Activated T-helper 2 cell treated with anti-CD3 and anti-CD28 coated beads, Interferon-gamma antibody, Interleukin-2, Interleukin-4, amounts not matched to agents 10 μg/mL and 5 μg/mL and 100 μg/mL, durations not matched to agents 14 hours and 24 hours and 36 hours (primary cell): Measurements from ENCODE around the gene CFAP57. TPM values are rescaled to one million over a fixed set of nuclear protein-coding genes. Genes with fewer than 3 reads are reported as not detected.
A peak's percentile ranks its signal among the peaks of the same experiment; 100 is the strongest.

Experiments
- DNase-seq: peaks from one replicate; pipeline ENCODE4 v3.0.0; 2021; ENCODE audit warnings: low spot score
- H3K27ac Mint-ChIP-seq: one replicate; pipeline ENCODE4 v1.8.0; 2021; ENCODE audit warnings: mixed read lengths
- H3K27me3 Mint-ChIP-seq: one replicate; pipeline ENCODE4 v1.8.0; 2021; ENCODE audit warnings: low read depth, mixed read lengths
- H3K36me3 Mint-ChIP-seq: one replicate; pipeline ENCODE4 v1.8.0; 2021; ENCODE audit warnings: low read depth, mixed read lengths
- H3K4me1 Mint-ChIP-seq: one replicate; pipeline ENCODE4 v1.8.0; 2021; ENCODE audit warnings: low read depth, mixed read lengths
- H3K4me3 Mint-ChIP-seq: one replicate; pipeline ENCODE4 v1.8.0; 2021; ENCODE audit warnings: low read depth, mild to moderate bottlenecking, moderate library complexity, mixed read lengths
- H3K9me3 Mint-ChIP-seq: one replicate; pipeline ENCODE4 v1.8.0; 2021; ENCODE audit warnings: mixed read lengths
- intact Hi-C: fragments of 100-400 bp; cut with micrococcal nuclease; formaldehyde crosslinking; loops from one replicate; pipeline ENCODE4 v1.15.1; 2023
- total RNA-seq: library from RNA; stranded (reverse); gene quantifications from 2 replicates; pipeline ENCODE4 v1.2.3, GENCODE V29; 2022

Gene CFAP57
- total RNA-seq, 1 donor from 2014 or later = 0.11 TPM

DNA sequence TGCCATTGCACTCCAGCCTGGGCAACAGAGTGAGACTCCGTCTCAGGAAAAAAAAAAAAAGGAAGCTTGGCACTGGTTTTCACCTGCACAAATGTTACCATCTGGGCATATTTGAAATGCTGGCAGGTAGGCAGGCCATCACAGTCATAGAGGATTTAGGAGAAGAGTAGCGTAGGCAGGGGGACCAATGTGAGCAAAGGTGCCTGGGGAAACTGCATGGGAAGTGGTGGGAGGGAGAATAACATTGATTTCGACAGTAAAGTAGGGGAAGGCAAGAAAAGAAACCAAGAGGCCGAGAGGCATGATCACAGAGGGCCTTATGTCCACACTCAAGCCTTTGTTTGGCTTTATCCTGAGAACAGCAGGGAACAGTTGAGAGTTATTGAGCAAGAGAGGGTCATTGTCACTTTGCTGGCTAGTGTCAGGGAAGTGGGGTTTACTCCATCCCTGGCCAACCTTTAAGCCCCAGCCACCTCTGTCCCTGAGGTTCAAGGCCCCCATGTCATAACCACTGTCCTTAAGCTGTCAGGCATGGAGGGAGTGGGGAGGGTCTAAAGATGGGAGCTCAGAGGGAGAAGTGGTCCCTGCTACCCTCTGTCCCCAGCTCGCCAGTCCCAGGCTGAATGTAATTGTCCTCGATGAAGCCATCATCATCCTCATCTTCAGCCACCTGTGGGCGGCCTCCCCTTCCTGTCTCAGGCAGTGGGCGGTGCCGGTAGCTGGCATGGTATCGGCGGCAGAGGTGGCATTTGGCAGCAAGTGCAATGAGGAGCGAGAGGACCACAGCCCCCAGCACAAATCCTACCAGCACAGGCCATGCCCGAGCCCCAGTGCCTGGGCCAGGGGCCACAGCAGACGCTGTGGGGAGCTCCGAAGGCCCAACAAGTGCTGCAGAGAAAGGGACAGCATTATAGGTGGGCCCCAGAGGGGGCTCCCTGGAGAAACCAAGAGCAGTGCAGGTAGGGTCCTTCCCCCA is 110.4 kb downstream of the CFAP57 start:
- peaks cover 3% of the 10 kb centered on the region for H3K27me3 Mint-ChIP-seq

DNA sequence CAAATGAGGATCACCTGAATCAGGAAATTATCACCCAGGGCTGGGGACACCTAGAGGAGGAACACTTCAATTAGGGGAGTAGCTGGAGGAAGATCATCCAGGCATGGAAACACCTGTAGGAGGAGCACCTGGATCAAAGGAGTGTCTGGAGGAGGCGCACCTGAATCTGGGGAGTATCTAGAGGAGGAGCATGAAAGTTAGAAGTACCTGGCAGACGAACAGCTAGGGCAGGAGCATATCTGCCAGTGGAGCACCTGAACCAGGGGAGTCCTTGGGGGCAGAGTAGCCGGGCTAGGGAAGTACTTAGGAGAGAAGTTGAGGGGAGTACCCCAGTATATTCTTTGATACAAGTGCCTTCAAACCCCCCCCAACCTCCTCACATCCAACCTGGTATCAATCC is 111.9 kb downstream of the CFAP57 start:
- Mint-ChIP-seq H3K27ac (no peak overlapping the region), H3K27me3 (peaks cover 9% of the 10 kb centered on the region), H3K4me1 (no peaks in the 10 kb centered on the region), H3K4me3 (no peak overlapping the region), H3K9me3 (no peaks in the 10 kb centered on the region), H3K36me3 (no peaks in the 10 kb centered on the region)
- intact Hi-C loops = no loop called here
- no peak for DNase-seq

More for the DNA sequence above, 110.4 kb downstream of the CFAP57 start:
- no peak overlapping the region for H3K27ac Mint-ChIP-seq
- no peaks in the 10 kb centered on the region for H3K36me3 Mint-ChIP-seq
- no peak overlapping the region for H3K4me3 Mint-ChIP-seq
- intact Hi-C loops = no loop called here
- no peaks in the 10 kb centered on the region for H3K9me3 Mint-ChIP-seq
- no peaks in the 10 kb centered on the region for H3K4me1 Mint-ChIP-seq
- DNase-seq = no peak

DNA sequence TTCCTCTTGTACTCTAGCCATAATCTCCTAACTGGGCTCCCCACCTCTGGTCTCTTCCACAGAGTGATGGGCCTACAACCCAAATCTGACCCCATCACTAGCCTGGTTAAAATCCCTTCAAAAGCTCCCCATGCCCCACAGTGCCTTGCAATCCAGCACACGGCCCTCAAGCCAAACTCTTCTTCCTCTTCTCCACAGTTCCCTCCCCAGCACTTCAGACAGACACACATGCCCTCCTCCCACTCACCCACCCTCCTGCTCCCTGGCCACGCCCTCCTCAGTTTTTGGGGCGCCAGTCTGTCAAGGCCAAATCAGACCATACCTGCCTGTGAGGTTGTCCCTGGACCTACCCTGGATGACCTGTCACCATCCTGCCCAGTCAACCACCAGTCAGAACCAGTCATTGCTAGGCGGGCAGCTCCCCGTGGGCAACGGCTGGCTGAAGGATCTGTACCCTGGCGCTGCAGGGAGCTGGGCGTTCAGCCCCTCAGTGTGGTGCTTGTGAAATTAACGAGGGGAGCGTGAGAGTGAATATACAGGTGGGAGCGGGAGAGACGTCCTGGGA is 112.5 kb downstream of the CFAP57 start:
- Mint-ChIP-seq H3K27me3 (peaks cover 9% of the 10 kb centered on the region), H3K27ac (no peak overlapping the region), H3K4me3 (no peak overlapping the region), H3K4me1 (no peaks in the 10 kb centered on the region), H3K36me3 (no peaks in the 10 kb centered on the region), H3K9me3 (no peaks in the 10 kb centered on the region)
- intact Hi-C loops = no loop called here
- no peak for DNase-seq

- no peaks in the 10 kb centered on the region for H3K9me3 Mint-ChIP-seq
- no peaks in the 10 kb centered on the region for H3K36me3 Mint-ChIP-seq
- DNase-seq = no peak
- no peak within 1 kb of the TSS for H3K27ac Mint-ChIP-seq
- H3K4me3 Mint-ChIP-seq = no peak within 1 kb of the TSS
- intact Hi-C loops = no loop called here
- H3K4me1 Mint-ChIP-seq = no peaks in the 10 kb centered on the region
- peaks cover 9% of the 10 kb centered on the region for H3K27me3 Mint-ChIP-seq
These were observed 113.3 kb downstream of the CFAP57 start, which contains the start of gene C1orf210 for GRCh38 chr1:43285269-43285990. TSS of gene C1orf210 (minus strand) at chr1:43285581. CDS start at chr1:43283270, 2,311 bp downstream.

DNA sequence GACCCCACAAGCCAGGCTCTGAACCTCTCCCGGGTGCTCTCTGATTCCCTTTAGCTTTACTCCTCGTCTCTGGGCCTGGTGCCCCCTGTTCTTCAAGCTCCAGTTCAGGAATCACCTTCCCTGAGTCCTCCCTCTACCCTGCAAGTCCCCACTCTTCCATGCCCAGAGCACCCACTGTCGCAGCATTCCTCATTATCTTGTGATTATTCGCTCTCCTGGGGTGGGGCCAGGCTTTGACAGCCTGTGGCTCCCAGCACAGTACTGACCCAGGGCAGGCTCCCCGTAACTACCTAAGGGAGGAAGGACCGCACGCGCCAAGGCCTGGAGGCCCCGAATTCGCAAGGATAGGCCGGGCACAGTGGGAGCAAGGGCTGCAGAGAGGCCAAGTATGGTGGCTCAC is 114.0 kb downstream of the CFAP57 start:
- H3K4me3 Mint-ChIP-seq = no peak overlapping the region
- intact Hi-C loops = no loop called here
- no peaks in the 10 kb centered on the region for H3K4me1 Mint-ChIP-seq

DNA sequence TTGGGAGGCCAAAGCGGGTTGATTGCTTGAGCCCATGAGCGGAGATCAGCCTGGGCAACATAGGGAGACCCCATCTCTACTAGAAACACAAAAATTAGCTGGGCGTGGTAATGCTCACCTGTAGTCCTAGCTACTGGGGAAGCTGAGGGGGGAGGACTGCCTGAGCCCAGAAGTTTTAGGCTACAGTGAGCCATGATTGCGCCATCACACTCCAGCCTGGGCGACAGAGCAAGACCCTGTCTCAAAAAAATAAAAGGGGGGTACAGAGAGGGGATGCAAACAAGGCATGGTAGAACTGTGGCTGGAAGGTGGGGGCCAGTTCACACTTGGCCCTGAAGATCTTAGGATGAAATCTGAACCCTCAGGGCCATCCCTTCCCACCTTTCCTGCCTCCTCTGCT is 114.4 kb downstream of the CFAP57 start:
- Mint-ChIP-seq H3K9me3 (no peaks in the 10 kb centered on the region), H3K36me3 (no peaks in the 10 kb centered on the region), H3K4me3 (no peak overlapping the region), H3K27ac (no peak overlapping the region), H3K4me1 (no peaks in the 10 kb centered on the region), H3K27me3 (peaks cover 9% of the 10 kb centered on the region)
- intact Hi-C loops = no loop called here
- no peak for DNase-seq

More for the DNA sequence above, 114.0 kb downstream of the CFAP57 start:
- H3K27me3 Mint-ChIP-seq = peaks cover 9% of the 10 kb centered on the region
- no peak for DNase-seq
- H3K9me3 Mint-ChIP-seq = no peaks in the 10 kb centered on the region
- H3K36me3 Mint-ChIP-seq = no peaks in the 10 kb centered on the region
- no peak overlapping the region for H3K27ac Mint-ChIP-seq

GRCh38 chr1:43288058-43288784 is 116.1 kb downstream of the CFAP57 start:
- H3K4me3 Mint-ChIP-seq = no peak overlapping the region
- DNase-seq = no peak
- H3K27ac Mint-ChIP-seq = no peak overlapping the region
- no peaks in the 10 kb centered on the region for H3K4me1 Mint-ChIP-seq
- no peaks in the 10 kb centered on the region for H3K9me3 Mint-ChIP-seq
- intact Hi-C loops = no loop called here
- H3K27me3 Mint-ChIP-seq = peaks cover 9% of the 10 kb centered on the region
- H3K36me3 Mint-ChIP-seq = no peaks in the 10 kb centered on the region

DNA sequence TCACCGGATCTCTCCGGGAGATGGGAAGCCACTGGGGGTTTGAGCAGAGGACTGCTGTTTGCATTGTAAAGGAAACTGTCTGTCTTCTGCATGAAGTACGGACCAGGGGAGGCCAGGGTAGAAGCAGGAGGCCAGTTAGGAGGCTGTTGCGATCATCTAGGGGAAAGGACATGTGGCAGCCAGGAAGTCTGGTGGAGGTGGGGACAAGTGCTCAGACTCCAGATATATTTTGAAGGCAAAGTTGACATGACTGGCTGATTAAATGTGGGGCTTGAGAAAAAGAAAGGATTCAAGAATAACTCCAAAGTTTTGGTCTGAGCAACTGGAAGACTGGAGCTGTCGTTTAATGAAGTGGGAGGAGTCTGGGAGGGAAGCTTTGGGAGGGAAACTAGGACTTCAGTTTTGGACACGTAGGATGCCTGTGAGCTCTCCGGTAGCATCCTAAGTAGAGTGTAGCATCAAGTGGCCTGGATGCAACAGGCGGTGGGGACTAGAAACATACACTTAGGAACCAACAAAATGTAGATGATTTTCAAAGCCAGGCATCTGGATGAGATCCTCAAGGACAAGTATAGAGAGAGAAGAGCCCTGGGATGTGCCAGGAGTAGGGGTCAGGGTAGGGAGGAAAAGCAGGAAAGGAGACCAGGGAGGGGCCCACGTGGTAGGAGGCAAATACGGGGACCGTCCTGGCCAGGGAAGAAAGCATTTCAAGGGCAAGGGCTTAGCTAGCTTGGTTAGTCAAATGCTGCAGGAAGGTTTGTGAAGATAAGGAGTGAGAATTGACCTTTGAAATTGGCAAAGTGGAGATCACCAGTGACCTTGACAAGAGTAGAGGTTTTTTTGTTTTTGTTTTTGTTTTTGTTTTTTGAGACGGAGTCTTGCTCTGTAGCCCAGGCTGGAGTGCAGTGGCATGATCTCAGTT is 116.9 kb downstream of the CFAP57 start:
- intact Hi-C loops = no loop called here
- H3K27ac Mint-ChIP-seq = no peak overlapping the region
- peaks cover 9% of the 10 kb centered on the region for H3K27me3 Mint-ChIP-seq
- no peak overlapping the region for H3K4me3 Mint-ChIP-seq
- no peaks in the 10 kb centered on the region for H3K9me3 Mint-ChIP-seq
- H3K36me3 Mint-ChIP-seq = no peaks in the 10 kb centered on the region
- DNase-seq = no peak
- H3K4me1 Mint-ChIP-seq = no peaks in the 10 kb centered on the region

DNA sequence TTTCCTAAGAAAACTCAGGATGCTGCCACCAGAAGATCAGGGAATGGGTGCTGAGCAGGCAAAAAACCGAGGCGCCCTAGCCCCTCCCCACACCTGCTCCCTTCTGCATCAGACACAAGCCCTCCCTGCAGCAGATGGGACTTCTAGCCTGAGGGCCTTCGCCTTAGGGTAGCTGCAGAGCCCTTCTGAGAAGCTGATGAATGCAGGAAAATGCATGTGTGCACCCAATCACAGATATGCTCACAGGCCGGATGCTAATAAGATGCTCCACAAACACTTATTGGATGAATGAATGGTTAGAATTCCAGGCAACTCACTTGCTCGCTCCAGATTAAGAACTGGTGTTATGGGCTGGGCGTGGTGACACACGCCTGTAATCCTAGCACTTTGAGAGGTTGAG is 120.1 kb downstream of the CFAP57 start:
- Mint-ChIP-seq H3K9me3 (no peaks in the 10 kb centered on the region), H3K27me3 (peaks cover 8% of the 10 kb centered on the region), H3K36me3 (no peaks in the 10 kb centered on the region), H3K27ac (no peak overlapping the region), H3K4me3 (no peak overlapping the region), H3K4me1 (peaks cover 22% of the 10 kb centered on the region)
- no peak for DNase-seq
- intact Hi-C loops = no loop called here

- Mint-ChIP-seq H3K4me3 (no peak overlapping the region), H3K36me3 (no peaks in the 10 kb centered on the region), H3K9me3 (no peaks in the 10 kb centered on the region), H3K27me3 (peaks cover 5% of the 10 kb centered on the region), H3K4me1 (peaks cover 22% of the 10 kb centered on the region), H3K27ac (peak overlapping the region; percentile 16)
- intact Hi-C loops = no loop called here
- no peak for DNase-seq
These were observed 120.5 kb downstream of the CFAP57 start for GRCh38 chr1:43292679-43293078.

DNA sequence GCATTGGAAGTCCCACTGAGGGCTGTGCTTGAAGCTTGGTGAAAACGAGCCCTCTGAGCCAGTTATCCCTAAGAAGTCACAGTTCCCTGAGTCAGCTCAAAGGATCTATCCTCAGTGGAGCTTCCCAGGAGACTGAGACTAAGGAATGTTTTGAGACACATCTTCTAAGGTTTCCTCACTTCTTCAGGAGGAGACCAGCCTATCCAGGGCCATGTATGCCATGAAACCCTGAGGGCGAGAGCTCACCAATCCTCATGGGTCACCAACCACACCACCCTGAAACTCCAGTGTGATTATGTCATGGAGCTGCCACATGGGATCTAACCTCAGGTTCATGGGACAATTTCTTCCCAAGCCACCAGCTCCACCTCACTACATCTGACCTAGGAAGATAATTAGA is 121.0 kb downstream of the CFAP57 start:
- no peaks in the 10 kb centered on the region for H3K36me3 Mint-ChIP-seq
- peaks cover 22% of the 10 kb centered on the region for H3K4me1 Mint-ChIP-seq
- H3K4me3 Mint-ChIP-seq = no peak overlapping the region
- DNase-seq = no peak
- H3K9me3 Mint-ChIP-seq = no peaks in the 10 kb centered on the region
- H3K27ac Mint-ChIP-seq = peak overlapping the region; percentile 16
- peaks cover 2% of the 10 kb centered on the region for H3K27me3 Mint-ChIP-seq
- intact Hi-C loops = no loop called here
